Thymus (tissue), 11 donors: ENCODE measurements around the gene LRRC61. TPM values are rescaled to one million over a fixed set of nuclear protein-coding genes. Genes with fewer than 3 reads are reported as not detected.

ENCODE experiments used
- DNase-seq, 9 donors: peaks; one replicate each; pipeline ENCODE4 v3.0.0-alpha.2; 2013; ENCODE audit warnings: low spot score in 9 of 9, low read depth in 6 of 9, missing footprints in 1 of 9
- H3K27ac ChIP-seq, 2 donors: one replicate each; pipeline ENCODE4 v1.5.1; 2013; ENCODE audit warnings: control low read depth in 1 of 2, low read depth in 1 of 2, low read length in 1 of 2, mild to moderate bottlenecking in 1 of 2, moderate library complexity in 1 of 2
- H3K27me3 ChIP-seq, 2 donors: one replicate each; pipeline ENCODE4 v1.5.1; 2013; ENCODE audit warnings: low read length in 1 of 2; ENCODE audit not compliant: control insufficient read depth in 2 of 2, insufficient read depth in 1 of 2
- H3K36me3 ChIP-seq, 2 donors: one replicate each; pipeline ENCODE4 v1.5.1; 2013; ENCODE audit warnings: low read length in 1 of 2, mild to moderate bottlenecking in 1 of 2, moderate library complexity in 1 of 2; ENCODE audit not compliant: control insufficient read depth in 2 of 2, insufficient read depth in 2 of 2
- H3K4me1 ChIP-seq, 2 donors: one replicate each; pipeline ENCODE4 v1.5.1; 2013; ENCODE audit warnings: low read length in 2 of 2; ENCODE audit not compliant: control insufficient read depth in 2 of 2, insufficient read depth in 2 of 2
- H3K4me3 ChIP-seq, 2 donors: one replicate each; pipeline ENCODE4 v1.5.1; 2013; ENCODE audit warnings: low read length in 2 of 2, control low read depth in 1 of 2, mild to moderate bottlenecking in 1 of 2
- H3K9me3 ChIP-seq, 2 donors: one replicate each; pipeline ENCODE4 v1.5.1; 2013; ENCODE audit warnings: low read length in 1 of 2, mild to moderate bottlenecking in 1 of 2; ENCODE audit not compliant: control insufficient read depth in 2 of 2, insufficient read depth in 1 of 2
- WGBS: extraction: QIAGEN DNeasy Blood & Tissue Kit; methylation state at CpG from one replicate; pipeline ENCODE4 v1.1.7; 2013; 5-methylcytosine and 5-hydroxymethylcytosine counted together
- polyA plus RNA-seq: library from polyadenylated mRNA; stranded (reverse); fragments of 200-250 nt; gene quantifications from one replicate; pipeline ENCODE4 v1.2.3, GENCODE V29; 2013
- total RNA-seq: library from RNA; stranded (reverse); fragments of 120-200 nt; gene quantifications from one replicate; pipeline ENCODE4 v1.2.4, GENCODE V29; 2013
- donor health status: healthy.

Gene LRRC61
- total and polyA plus RNA-seq, 2 donors, result 11.3 to 17.2 TPM

DNA sequence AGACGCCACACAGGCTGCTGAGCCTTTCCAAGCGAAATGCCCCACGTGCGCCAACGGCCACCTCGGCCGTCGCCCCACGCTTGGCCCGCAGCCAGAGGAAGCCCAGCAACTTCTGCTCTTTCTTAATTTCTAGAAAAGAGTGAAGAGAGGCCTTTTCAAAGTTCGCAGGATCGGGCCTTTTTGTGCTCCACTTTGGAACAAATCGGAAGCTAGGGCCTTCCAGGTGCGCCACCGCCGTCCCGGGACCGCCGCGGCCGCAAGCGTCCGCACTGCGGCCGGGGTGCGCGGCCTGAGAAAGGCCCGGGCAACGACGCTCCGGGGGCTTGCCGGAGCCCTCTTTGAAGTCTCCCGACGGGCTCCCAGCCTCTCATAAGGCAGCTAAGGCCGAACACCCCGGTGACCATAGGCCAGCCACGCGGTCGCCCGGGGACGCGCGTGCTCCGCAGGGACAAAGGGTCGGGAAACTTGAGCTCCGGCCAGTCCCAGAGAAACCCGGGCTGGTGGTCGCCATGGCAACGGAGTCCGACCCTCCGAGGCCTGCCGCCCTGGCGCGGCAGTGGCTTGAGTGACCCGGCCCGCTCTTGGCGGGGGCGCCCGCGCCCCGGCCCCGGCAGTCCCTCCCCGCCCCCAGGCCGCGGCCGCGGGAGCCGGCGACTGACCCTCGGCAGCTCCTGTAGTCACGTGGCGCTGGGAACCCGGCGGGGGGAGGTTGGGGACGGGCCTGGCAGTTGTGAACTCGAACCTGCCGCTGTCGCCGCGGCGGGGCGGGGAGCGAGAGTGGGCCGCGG lies 45.1 kb downstream of the LRRC61 start, which contains the start of gene REPIN1:
Gene REPIN1 (plus strand): TSS at position 727 of the 788 bp plus-strand sequence. CDS start 890 bp downstream, outside the sequence.
- DNase-seq, result peak in 5 of 9 donors; percentile 62 to 86 (median 69)
- under 1% methylated on average over 85 of the region's 85 CpGs for WGBS
- peak within 1 kb of the TSS; percentile 96 to 99 for H3K27ac ChIP-seq
- H3K27me3 ChIP-seq, result no peaks in the 10 kb centered on the region
- peak within 1 kb of the TSS; percentile 73 to 94 for H3K4me3 ChIP-seq
- peaks cover 43 to 74% of the 10 kb centered on the region in 2 donors for H3K4me1 ChIP-seq
- peaks cover 19 to 23% of the 10 kb centered on the region in 2 donors for H3K36me3 ChIP-seq
- H3K9me3 ChIP-seq, result peaks cover 0 to 11% of the 10 kb centered on the region in 2 donors

DNA sequence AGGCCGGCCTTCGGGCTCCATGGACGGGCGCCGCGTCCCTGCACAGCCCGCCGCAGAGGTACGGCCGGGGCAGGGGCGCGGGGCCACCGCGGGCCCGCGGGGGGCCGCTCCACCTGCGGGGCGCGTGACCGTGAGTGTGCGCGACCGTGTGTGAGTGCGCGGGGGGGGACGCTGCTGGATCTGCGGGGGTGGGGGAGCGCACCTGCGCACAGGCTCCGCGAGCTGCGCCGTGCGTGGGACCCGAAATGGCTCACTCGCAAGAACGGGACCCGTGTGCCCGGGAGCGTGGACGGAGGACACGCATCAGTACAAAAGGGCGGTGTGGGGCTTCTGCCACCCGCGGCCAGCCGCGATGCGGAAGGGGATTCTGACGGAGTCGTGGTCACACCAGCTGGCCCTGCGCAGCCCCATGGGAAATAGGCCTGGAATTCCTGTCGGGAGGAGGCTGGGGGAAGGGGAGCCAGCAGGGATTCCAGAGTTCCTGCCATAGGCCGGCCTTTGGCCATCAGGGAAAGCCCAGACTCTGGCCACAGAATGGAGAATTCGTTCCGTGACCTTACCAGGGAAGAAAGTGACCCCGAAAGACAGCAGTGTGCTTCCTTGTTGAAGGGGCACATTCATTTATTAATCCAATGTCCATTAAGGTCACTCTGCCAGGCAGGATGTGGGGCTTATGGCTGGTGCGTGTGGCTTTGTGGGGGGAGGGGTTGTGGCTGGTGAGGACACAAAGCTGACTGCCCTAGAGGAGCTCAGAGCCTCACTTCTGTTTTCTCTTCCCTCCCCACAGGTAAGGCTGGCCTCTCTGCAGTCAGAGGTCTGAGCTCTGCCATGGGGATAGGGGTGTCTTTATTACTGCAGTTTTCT lies 46.0 kb downstream of the LRRC61 start:
- DNase-seq, result peak in 4 of 9 donors; percentile 51 to 78 (median 70)
- Histone ChIP-seq H3K9me3 (peaks cover 0 to 11% of the 10 kb centered on the region in 2 donors), H3K4me3 (peak overlapping the region; percentile 73 to 94), H3K36me3 (peaks cover 19 to 32% of the 10 kb centered on the region in 2 donors), H3K27me3 (no peaks in the 10 kb centered on the region), H3K4me1 (peaks cover 43 to 74% of the 10 kb centered on the region in 2 donors), H3K27ac (peak overlapping the region; percentile 96 to 99)
- WGBS, result under 1% methylated on average over 58 of the region's 58 CpGs

DNA sequence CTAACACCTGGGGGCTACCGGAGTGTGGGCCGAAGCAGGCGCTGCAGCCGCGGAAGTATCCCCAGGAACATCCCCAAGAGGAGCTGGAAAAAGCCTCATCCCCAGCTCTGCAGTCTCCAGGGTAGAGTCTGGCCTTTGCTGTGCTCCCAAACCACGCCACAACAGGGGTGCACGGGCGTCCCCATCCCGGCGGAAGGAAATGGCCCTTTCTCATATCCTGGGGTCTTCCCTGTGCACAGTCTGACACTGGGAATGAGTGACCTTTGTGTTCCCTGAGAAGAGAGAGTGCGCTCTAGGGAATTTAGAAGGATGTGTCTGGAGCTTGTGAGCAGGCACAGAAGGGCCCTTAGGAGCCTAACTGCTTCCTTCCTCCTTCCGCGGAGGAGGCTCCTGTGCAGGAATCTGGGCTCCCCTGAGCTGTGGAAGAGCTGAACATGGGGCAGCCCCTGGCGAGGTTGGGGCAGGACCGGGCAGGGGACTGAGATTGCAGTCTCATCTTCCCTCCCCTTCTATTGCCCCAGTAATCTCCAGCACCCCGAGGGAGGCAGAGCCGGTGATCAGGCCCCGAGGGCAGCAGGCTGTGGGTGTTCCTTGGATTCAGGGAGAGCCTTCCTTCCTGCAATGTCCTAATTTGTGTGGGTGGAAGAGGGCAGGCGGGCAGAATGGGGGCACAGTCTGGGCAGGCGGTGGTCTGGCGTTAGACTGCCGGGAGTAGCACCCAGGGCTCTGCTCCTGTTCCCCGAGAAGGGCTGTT lies 46.8 kb downstream of the LRRC61 start:
- peaks cover 37 to 75% of the 10 kb centered on the region in 2 donors for H3K4me1 ChIP-seq

DNA sequence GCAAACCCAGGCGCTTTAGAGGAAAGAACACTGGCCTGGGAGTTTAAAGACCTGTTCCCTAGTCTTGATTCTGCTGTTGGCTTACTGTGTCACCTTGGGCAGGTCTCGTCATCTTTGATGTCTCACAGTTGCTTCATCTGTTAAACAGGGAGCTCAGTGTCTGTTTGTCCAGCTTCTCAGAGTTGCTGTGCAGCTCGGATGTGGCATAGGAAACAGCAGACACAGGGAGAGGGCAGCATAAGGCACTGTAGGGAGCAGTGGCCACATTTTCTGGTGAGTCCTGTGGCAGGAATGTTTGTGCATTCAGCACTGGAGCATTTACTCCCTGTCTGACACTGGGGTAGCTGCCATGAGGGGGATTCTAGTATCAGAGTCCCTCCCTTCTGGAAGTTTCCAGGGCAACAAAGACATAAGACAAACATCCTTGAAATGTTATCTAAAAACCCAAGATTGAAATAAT lies 47.5 kb downstream of the LRRC61 start:
- no peaks in the 10 kb centered on the region for H3K27me3 ChIP-seq
- H3K4me3 ChIP-seq, result peak overlapping the region; percentile 73 to 94
- 44% methylated on average over 3 of the region's 3 CpGs for WGBS
- H3K4me1 ChIP-seq, result peaks cover 35 to 73% of the 10 kb centered on the region in 2 donors
- H3K27ac ChIP-seq, result peak overlapping the region; percentile 44 to 68
- H3K36me3 ChIP-seq, result peaks cover 19 to 38% of the 10 kb centered on the region in 2 donors
- peaks cover 0 to 11% of the 10 kb centered on the region in 2 donors for H3K9me3 ChIP-seq
- DNase-seq, result no peak

More for the DNA sequence above, 46.8 kb downstream of the LRRC61 start:
- H3K27me3 ChIP-seq, result no peaks in the 10 kb centered on the region
- peaks cover 19 to 38% of the 10 kb centered on the region in 2 donors for H3K36me3 ChIP-seq
- no peak for DNase-seq
- 18% methylated on average over 23 of the region's 23 CpGs for WGBS
- peak overlapping the region; percentile 73 to 94 for H3K4me3 ChIP-seq
- H3K9me3 ChIP-seq, result peaks cover 0 to 11% of the 10 kb centered on the region in 2 donors
- peak overlapping the region; percentile 91 to 99 for H3K27ac ChIP-seq

DNA sequence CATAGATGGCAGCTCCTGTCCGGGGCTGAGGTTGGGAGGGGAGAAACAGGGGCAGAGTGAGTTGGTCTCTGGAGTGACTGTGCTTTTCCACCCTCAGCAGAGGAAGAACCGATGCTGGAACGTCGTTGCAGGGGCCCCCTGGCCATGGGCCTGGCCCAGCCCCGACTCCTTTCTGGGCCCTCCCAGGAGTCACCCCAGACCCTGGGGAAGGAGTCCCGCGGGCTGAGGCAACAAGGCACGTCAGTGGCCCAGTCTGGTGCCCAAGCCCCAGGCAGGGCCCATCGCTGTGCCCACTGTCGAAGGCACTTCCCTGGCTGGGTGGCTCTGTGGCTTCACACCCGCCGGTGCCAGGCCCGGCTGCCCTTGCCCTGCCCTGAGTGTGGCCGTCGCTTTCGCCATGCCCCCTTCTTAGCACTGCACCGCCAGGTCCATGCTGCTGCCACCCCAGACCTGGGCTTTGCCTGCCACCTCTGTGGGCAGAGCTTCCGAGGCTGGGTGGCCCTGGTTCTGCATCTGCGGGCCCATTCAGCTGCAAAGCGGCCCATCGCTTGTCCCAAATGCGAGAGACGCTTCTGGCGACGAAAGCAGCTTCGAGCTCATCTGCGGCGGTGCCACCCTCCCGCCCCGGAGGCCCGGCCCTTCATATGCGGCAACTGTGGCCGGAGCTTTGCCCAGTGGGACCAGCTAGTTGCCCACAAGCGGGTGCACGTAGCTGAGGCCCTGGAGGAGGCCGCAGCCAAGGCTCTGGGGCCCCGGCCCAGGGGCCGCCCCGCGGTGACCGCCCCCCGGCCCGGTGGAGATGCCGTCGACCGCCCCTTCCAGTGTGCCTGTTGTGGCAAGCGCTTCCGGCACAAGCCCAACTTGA lies 48.2 kb downstream of the LRRC61 start:
- DNase-seq, result no peak
- Histone ChIP-seq H3K4me1 (peaks cover 31 to 73% of the 10 kb centered on the region in 2 donors), H3K27me3 (no peaks in the 10 kb centered on the region), H3K9me3 (peaks cover 0 to 11% of the 10 kb centered on the region in 2 donors), H3K27ac (no peak overlapping the region), H3K36me3 (peaks cover 19 to 38% of the 10 kb centered on the region in 2 donors), H3K4me3 (no peak overlapping the region)
- 95% methylated on average over 48 of the region's 48 CpGs for WGBS

DNA sequence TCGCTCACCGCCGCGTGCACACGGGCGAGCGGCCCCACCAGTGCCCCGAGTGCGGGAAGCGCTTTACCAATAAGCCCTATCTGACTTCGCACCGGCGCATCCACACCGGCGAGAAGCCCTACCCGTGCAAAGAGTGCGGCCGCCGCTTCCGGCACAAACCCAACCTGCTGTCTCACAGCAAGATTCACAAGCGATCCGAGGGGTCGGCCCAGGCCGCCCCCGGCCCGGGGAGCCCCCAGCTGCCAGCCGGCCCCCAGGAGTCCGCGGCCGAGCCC lies 48.8 kb downstream of the LRRC61 start:
- 98% methylated on average over 30 of the region's 30 CpGs for WGBS
- H3K27me3 ChIP-seq, result no peaks in the 10 kb centered on the region
- no peak overlapping the region for H3K27ac ChIP-seq
- no peak overlapping the region for H3K4me3 ChIP-seq
- H3K4me1 ChIP-seq, result peaks cover 33 to 74% of the 10 kb centered on the region in 2 donors
- peaks cover 19 to 38% of the 10 kb centered on the region in 2 donors for H3K36me3 ChIP-seq
- H3K9me3 ChIP-seq, result peaks cover 0 to 11% of the 10 kb centered on the region in 2 donors
- DNase-seq, result no peak

DNA sequence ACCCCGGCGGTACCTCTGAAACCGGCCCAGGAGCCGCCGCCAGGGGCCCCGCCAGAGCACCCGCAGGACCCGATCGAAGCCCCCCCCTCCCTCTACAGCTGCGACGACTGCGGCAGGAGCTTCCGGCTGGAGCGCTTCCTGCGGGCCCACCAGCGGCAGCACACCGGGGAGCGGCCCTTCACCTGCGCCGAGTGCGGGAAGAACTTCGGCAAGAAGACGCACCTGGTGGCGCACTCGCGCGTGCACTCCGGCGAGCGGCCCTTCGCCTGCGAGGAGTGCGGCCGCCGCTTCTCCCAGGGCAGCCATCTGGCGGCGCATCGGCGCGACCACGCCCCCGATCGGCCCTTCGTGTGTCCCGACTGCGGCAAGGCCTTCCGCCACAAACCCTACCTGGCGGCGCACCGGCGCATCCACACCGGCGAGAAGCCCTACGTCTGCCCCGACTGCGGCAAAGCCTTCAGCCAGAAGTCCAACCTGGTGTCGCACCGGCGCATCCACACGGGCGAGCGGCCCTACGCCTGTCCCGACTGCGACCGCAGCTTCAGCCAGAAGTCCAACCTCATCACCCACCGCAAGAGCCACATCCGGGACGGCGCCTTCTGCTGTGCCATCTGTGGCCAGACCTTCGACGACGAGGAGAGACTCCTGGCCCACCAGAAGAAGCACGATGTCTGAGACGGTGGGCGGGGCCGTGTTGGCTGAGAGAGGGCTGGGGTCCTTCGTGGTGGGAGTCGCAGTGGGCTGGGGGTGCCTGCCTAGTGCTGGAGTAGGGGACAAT lies 49.3 kb downstream of the LRRC61 start:
- Histone ChIP-seq H3K36me3 (peaks cover 19 to 38% of the 10 kb centered on the region in 2 donors), H3K4me3 (no peak overlapping the region), H3K27me3 (no peaks in the 10 kb centered on the region), H3K4me1 (peaks cover 38 to 76% of the 10 kb centered on the region in 2 donors), H3K9me3 (peaks cover 0 to 11% of the 10 kb centered on the region in 2 donors), H3K27ac (peak overlapping the region; percentile 31 to 68)
- WGBS, result 94% methylated on average over 79 of the region's 79 CpGs
- DNase-seq, result no peak
